ENCODE measurements around the gene INPP4B. TPM values are rescaled to one million over a fixed set of nuclear protein-coding genes. Genes with fewer than 3 reads are reported as not detected.
"Not testable (repeated sequence)": the region's sequence is repeated elsewhere in the genome, so short reads cannot be mapped to it uniquely, and the experiment has no call there.

Gene INPP4B
- total RNA-seq, 1 donor from 2014 or later, result 3.4 TPM

DNA sequence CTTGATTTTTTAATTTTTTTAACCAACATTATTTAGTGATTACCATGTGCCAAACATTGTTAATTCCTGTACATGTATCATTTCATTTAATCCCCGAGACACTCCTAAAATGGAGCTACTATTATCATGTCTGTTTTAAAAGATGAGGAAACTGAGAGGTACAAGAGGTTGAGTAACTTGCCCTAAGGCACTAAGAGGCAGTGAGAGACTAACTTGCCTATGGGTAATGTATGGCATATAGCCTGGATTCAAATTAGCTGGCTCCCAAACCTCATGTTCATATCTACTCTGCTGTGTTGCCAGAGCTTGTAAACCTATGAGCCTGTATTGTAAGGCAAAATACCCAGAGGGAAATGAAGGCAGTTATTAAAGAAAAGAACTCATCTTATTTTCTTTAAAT lies 766.1 kb downstream of the INPP4B start:
- Mint-ChIP-seq H3K27me3 (no peaks in the 10 kb centered on the region), H3K4me1 (ENCODE audit: low read depth) (peaks cover 6% of the 10 kb centered on the region), H3K9me3 (ENCODE audit: low read depth) (no peaks in the 10 kb centered on the region), H3K27ac (no peak overlapping the region), H3K4me3 (ENCODE audit: low read depth) (no peak overlapping the region), H3K36me3 (ENCODE audit: insufficient read depth) (no peaks in the 10 kb centered on the region)
- TF ChIP-seq, protein P1, sequence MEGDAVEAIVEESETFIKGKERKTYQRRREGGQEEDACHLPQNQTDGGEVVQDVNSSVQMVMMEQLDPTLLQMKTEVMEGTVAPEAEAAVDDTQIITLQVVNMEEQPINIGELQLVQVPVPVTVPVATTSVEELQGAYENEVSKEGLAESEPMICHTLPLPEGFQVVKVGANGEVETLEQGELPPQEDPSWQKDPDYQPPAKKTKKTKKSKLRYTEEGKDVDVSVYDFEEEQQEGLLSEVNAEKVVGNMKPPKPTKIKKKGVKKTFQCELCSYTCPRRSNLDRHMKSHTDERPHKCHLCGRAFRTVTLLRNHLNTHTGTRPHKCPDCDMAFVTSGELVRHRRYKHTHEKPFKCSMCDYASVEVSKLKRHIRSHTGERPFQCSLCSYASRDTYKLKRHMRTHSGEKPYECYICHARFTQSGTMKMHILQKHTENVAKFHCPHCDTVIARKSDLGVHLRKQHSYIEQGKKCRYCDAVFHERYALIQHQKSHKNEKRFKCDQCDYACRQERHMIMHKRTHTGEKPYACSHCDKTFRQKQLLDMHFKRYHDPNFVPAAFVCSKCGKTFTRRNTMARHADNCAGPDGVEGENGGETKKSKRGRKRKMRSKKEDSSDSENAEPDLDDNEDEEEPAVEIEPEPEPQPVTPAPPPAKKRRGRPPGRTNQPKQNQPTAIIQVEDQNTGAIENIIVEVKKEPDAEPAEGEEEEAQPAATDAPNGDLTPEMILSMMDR (IDR thresholded peaks at IDR 0.05; ENCODE audit: unreplicated experiment), result no peak
- no peak for DNase-seq (ENCODE audit: low spot score, unreplicated experiment)

- Mint-ChIP-seq H3K4me1 (ENCODE audit: low read depth) (peaks cover 6% of the 10 kb centered on the region), H3K27ac (no peak overlapping the region), H3K4me3 (ENCODE audit: low read depth) (no peak overlapping the region), H3K27me3 (no peaks in the 10 kb centered on the region), H3K36me3 (ENCODE audit: insufficient read depth) (no peaks in the 10 kb centered on the region), H3K9me3 (ENCODE audit: low read depth) (no peaks in the 10 kb centered on the region)
- DNase-seq (ENCODE audit: low spot score, unreplicated experiment), result no peak
- TF ChIP-seq, protein P1 (IDR thresholded peaks at IDR 0.05; ENCODE audit: unreplicated experiment), result no peak
These were observed 769.1 kb downstream of the INPP4B start for GRCh38 chr4:142077048-142077447.

DNA sequence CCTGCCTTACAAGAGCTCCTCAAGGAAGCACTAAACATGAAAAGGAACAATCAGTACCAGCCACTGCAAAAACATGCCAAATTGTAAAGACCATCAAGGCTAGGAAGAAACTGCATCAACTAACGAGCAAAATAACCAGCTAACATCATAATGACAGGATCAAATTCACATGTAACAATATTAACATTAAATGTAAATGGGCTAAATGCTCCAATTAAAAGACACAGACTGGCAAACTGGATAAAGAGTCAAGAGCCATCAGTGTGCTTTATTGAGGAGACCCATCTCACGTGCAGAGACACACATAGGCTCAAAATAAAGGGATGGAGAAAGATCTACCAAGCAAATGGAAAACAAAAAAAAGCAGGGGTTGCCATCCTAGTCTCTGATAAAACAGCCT lies 777.8 kb downstream of the INPP4B start:
- not testable (repeated sequence) for H3K27ac Mint-ChIP-seq; H3K4me1 Mint-ChIP-seq (ENCODE audit: low read depth); H3K27me3 Mint-ChIP-seq; DNase-seq (ENCODE audit: low spot score, unreplicated experiment); H3K4me3 Mint-ChIP-seq (ENCODE audit: low read depth); H3K36me3 Mint-ChIP-seq (ENCODE audit: insufficient read depth)
- H3K9me3 Mint-ChIP-seq (ENCODE audit: low read depth), result peaks cover 35% of the 10 kb centered on the region

DNA sequence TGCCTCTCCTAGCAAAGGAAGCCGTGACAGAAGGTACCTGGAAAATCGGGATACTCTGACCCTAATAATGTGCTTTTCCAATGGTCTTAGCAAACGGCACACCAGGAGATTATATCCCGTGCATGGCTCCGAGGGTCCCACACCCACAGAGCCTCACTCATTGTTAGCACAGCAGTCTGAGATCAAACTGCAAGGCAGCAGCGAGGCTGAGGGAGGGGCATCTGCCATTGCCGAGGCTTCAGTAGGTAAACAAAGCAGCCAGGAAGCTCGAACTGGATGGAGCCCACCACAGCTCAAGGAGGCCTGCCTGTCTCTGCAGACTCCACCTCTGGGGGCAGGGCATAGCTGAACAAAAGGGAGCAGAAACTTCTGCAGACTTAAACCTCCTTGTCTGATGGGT lies 779.5 kb downstream of the INPP4B start:
- H3K27me3 Mint-ChIP-seq; H3K36me3 Mint-ChIP-seq (ENCODE audit: insufficient read depth); DNase-seq (ENCODE audit: low spot score, unreplicated experiment); H3K27ac Mint-ChIP-seq; H3K4me1 Mint-ChIP-seq (ENCODE audit: low read depth); H3K4me3 Mint-ChIP-seq (ENCODE audit: low read depth): not testable (repeated sequence)
- peaks cover 35% of the 10 kb centered on the region for H3K9me3 Mint-ChIP-seq (ENCODE audit: low read depth)

GRCh38 chr4:142065086-142065647 lies 780.9 kb downstream of the INPP4B start:
- Mint-ChIP-seq H3K9me3 (ENCODE audit: low read depth) (peaks cover 29% of the 10 kb centered on the region), H3K4me3 (ENCODE audit: low read depth) (no peak overlapping the region), H3K4me1 (ENCODE audit: low read depth) (no peaks in the 10 kb centered on the region), H3K27ac (no peak overlapping the region), H3K36me3 (ENCODE audit: insufficient read depth) (no peaks in the 10 kb centered on the region), H3K27me3 (no peaks in the 10 kb centered on the region)
- TF ChIP-seq, protein P1 (IDR thresholded peaks at IDR 0.05; ENCODE audit: unreplicated experiment), result no peak
- no peak for DNase-seq (ENCODE audit: low spot score, unreplicated experiment)

GRCh38 chr4:142064181-142064580 lies 781.9 kb downstream of the INPP4B start:
- TF ChIP-seq, protein P1 (IDR thresholded peaks at IDR 0.05; ENCODE audit: unreplicated experiment), result no peak
- no peaks in the 10 kb centered on the region for H3K27me3 Mint-ChIP-seq
- peaks cover 27% of the 10 kb centered on the region for H3K9me3 Mint-ChIP-seq (ENCODE audit: low read depth)
- no peaks in the 10 kb centered on the region for H3K4me1 Mint-ChIP-seq (ENCODE audit: low read depth)
- no peak overlapping the region for H3K27ac Mint-ChIP-seq
- no peaks in the 10 kb centered on the region for H3K36me3 Mint-ChIP-seq (ENCODE audit: insufficient read depth)
- no peak overlapping the region for H3K4me3 Mint-ChIP-seq (ENCODE audit: low read depth)
- no peak for DNase-seq (ENCODE audit: low spot score, unreplicated experiment)

Measured in progenitor cell of endocrine pancreas (in vitro differentiated cells).